Osteocyte (in vitro differentiated cells): Measurements from ENCODE around the gene BPNT1. TPM values are rescaled to one million over a fixed set of nuclear protein-coding genes. Genes with fewer than 3 reads are reported as not detected.
"Not testable (repeated sequence)": the region's sequence is repeated elsewhere in the genome, so short reads cannot be mapped to it uniquely, and the experiment has no call there.

Source experiments
- DNase-seq: peaks from one replicate; pipeline ENCODE4 v3.0.0; 2021; ENCODE audit warnings: mixed read lengths; ENCODE audit not compliant: unreplicated experiment; ENCODE audit errors: extremely low spot score
- H3K27ac Mint-ChIP-seq: one replicate; pipeline ENCODE4 v1.8.0; 2021; ENCODE audit warnings: mild to moderate bottlenecking, mixed read lengths; ENCODE audit not compliant: unreplicated experiment
- H3K27me3 Mint-ChIP-seq: one replicate; pipeline ENCODE4 v1.8.0; 2021; ENCODE audit warnings: mixed read lengths; ENCODE audit not compliant: unreplicated experiment
- H3K36me3 Mint-ChIP-seq: one replicate; pipeline ENCODE4 v1.8.0; 2021; ENCODE audit warnings: mixed read lengths; ENCODE audit not compliant: unreplicated experiment
- H3K4me1 Mint-ChIP-seq: one replicate; pipeline ENCODE4 v1.8.0; 2021; ENCODE audit warnings: mixed read lengths; ENCODE audit not compliant: unreplicated experiment
- H3K4me3 Mint-ChIP-seq: one replicate; pipeline ENCODE4 v1.8.0; 2021; ENCODE audit warnings: mild to moderate bottlenecking, moderate library complexity, mixed read lengths; ENCODE audit not compliant: unreplicated experiment
- H3K9me3 Mint-ChIP-seq: one replicate; pipeline ENCODE4 v1.8.0; 2021; ENCODE audit warnings: mixed read lengths; ENCODE audit not compliant: unreplicated experiment
- CTCF ChIP-seq: fragments of 200-600 bp; sonication (generic); IDR thresholded peaks from 2 replicates; pipeline ENCODE4 v1.5.0; 2021; ENCODE audit warnings: antibody characterized with exemption, mild to moderate bottlenecking, moderate library complexity
- total RNA-seq: library from RNA; stranded (reverse); gene quantifications from 2 replicates; pipeline ENCODE4 v1.2.1, GENCODE V29; 2021

Gene BPNT1
- total RNA-seq, 1 donor from 2014 or later, result 24.6 TPM

GRCh38 chr1:220119043-220119512 lies 29.5 kb upstream of the BPNT1 start:
- no peak overlapping the region for H3K27ac Mint-ChIP-seq
- TF ChIP-seq CTCF, result no peak
- no peaks in the 10 kb centered on the region for H3K4me1 Mint-ChIP-seq
- H3K36me3 Mint-ChIP-seq, result peaks cover 22% of the 10 kb centered on the region
- H3K27me3 Mint-ChIP-seq, result no peaks in the 10 kb centered on the region
- H3K4me3 Mint-ChIP-seq, result no peak overlapping the region
- no peaks in the 10 kb centered on the region for H3K9me3 Mint-ChIP-seq
- DNase-seq, result no peak

GRCh38 chr1:220113136-220113695 lies 23.6 kb upstream of the BPNT1 start:
- Mint-ChIP-seq H3K27ac (no peak overlapping the region), H3K4me3 (no peak overlapping the region), H3K9me3 (no peaks in the 10 kb centered on the region), H3K36me3 (peaks cover 34% of the 10 kb centered on the region), H3K4me1 (no peaks in the 10 kb centered on the region), H3K27me3 (no peaks in the 10 kb centered on the region)
- no peak for DNase-seq
- TF ChIP-seq CTCF, result peak; percentile 53

DNA sequence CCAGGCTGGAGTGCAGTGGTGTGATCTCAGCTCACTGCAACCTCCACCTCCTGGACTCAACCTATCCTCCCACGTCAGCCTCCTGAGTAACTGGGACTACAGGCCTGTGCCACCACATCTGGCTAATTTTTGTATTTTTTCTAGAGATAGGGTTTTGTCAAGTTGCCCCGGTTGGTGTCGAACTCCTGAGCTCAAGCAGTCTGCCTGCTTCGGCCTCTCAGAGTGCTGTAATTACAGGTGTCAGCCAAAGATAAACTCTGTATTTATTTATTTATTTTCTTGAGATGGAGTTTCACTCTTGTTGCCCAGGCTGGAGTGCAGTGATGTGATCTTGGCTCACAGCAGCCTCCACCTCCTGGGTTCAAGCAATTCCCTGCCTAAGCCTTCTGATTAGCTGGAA lies 23.0 kb upstream of the BPNT1 start:
- H3K27ac Mint-ChIP-seq, H3K4me1 Mint-ChIP-seq, DNase-seq, H3K9me3 Mint-ChIP-seq, H3K4me3 Mint-ChIP-seq, H3K27me3 Mint-ChIP-seq: not testable (repeated sequence)
- peaks cover 33% of the 10 kb centered on the region for H3K36me3 Mint-ChIP-seq

DNA sequence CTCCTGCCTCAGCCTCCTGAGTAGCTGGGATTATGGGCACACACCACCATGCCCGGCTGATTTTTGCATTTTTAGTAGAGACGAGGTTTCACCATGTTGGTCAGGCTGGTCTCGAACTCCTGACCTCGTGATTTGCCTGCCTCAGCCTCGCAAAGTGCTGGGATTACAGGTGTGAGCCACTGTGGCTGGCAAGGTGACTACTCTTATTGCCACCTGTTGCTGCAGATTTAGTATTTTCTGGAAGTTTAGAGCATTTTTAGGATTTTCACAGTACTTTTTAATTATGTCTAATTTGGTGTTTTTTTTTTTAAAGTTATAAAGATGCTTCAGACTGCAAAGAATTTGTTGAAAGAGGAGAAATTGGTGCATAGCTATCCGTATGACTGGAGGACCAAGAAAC lies 20.9 kb upstream of the BPNT1 start:
- H3K9me3 Mint-ChIP-seq, H3K27me3 Mint-ChIP-seq, H3K4me1 Mint-ChIP-seq, H3K4me3 Mint-ChIP-seq, H3K27ac Mint-ChIP-seq, DNase-seq: not testable (repeated sequence)
- H3K36me3 Mint-ChIP-seq, result peaks cover 34% of the 10 kb centered on the region

- H3K36me3 Mint-ChIP-seq, result peaks cover 30% of the 10 kb centered on the region
- peaks cover 13% of the 10 kb centered on the region for H3K4me1 Mint-ChIP-seq
- H3K27ac Mint-ChIP-seq, result no peak overlapping the region
- no peak for DNase-seq
- no peaks in the 10 kb centered on the region for H3K27me3 Mint-ChIP-seq
- no peaks in the 10 kb centered on the region for H3K9me3 Mint-ChIP-seq
- H3K4me3 Mint-ChIP-seq, result no peak overlapping the region
- TF ChIP-seq CTCF, result no peak
These were observed 10.2 kb upstream of the BPNT1 start for GRCh38 chr1:220099826-220100225.

DNA sequence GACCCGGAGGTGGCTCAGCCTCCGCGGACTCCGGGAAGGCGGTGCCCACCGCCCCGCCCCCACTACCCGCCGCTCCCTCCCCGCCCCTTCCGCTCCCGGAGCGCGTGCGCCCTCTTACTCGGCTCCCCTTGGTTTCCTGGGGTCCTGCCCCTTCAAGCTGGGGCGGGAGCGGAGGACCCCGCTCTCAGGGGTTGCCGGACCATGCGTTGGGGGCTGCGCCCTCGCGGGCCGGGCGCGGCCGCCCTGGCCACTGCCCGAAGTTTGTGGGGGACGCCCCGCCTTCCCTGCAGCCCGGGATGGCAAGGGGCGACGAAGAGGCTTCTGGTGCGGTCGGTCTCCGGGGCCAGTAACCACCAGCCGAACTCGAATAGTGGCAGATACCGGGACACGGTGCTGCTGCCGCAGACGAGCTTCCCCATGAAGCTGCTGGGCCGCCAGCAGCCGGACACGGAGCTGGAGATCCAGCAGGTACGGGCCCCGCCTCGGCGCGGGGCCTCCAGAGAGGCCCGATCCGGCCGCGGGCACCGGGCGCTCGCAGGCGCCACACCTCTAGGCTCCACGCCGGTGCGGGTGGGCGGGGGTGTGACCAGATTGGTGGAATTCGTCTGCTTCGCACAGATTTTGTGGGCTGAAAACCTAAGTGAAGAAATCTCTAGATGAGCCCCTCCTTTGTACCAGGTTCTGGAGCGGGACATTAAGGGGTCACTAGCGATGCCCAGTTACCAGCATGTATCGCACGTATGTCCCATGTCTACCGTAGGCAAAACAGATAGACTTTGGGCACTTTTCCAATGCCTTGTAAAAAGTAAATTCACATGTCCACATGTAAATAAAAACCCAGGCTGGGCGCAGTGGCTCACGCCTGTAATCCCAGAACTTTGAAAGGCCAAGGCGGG lies 4.7 kb upstream of the BPNT1 start, which contains the start of gene IARS2:
Gene IARS2 (plus strand): TSS at position 117 of the 896 bp plus-strand sequence. CDS start 85 bp downstream, at position 202.
- Mint-ChIP-seq H3K27me3 (no peaks in the 10 kb centered on the region), H3K36me3 (peaks cover 14% of the 10 kb centered on the region), H3K9me3 (no peaks in the 10 kb centered on the region), H3K27ac (peak within 1 kb of the TSS; percentile 68), H3K4me1 (peaks cover 18% of the 10 kb centered on the region), H3K4me3 (peak within 1 kb of the TSS; percentile 77)
- TF ChIP-seq CTCF, result no peak
- peak; percentile 95 for DNase-seq
